GM19463 (cell line): ENCODE results near the gene CD34.
"Not testable (repeated sequence)": the region's sequence is repeated elsewhere in the genome, so short reads cannot be mapped to it uniquely, and the experiment has no call there.

Source experiments
- ATAC-seq: cut with Tn5 transposase; IDR thresholded peaks from one replicate; pipeline ENCODE4 v1.9.1; 2021; ENCODE audit warnings: mild to moderate bottlenecking, moderate library complexity; ENCODE audit not compliant: unreplicated experiment

Gene CD34, protein sequence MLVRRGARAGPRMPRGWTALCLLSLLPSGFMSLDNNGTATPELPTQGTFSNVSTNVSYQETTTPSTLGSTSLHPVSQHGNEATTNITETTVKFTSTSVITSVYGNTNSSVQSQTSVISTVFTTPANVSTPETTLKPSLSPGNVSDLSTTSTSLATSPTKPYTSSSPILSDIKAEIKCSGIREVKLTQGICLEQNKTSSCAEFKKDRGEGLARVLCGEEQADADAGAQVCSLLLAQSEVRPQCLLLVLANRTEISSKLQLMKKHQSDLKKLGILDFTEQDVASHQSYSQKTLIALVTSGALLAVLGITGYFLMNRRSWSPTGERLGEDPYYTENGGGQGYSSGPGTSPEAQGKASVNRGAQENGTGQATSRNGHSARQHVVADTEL

GRCh38 chr1:207910591-207911354 is at the start of gene CD34:
TSS of gene CD34 (minus strand) at chr1:207911125. CDS start at chr1:207911080, 45 bp downstream.
- ATAC-seq: no peak

GRCh38 chr1:207960346-207960745 is 49.4 kb upstream of the CD34 start:
- no peak for ATAC-seq

GRCh38 chr1:207959910-207960309 is 49.0 kb upstream of the CD34 start:
- no peak for ATAC-seq

DNA sequence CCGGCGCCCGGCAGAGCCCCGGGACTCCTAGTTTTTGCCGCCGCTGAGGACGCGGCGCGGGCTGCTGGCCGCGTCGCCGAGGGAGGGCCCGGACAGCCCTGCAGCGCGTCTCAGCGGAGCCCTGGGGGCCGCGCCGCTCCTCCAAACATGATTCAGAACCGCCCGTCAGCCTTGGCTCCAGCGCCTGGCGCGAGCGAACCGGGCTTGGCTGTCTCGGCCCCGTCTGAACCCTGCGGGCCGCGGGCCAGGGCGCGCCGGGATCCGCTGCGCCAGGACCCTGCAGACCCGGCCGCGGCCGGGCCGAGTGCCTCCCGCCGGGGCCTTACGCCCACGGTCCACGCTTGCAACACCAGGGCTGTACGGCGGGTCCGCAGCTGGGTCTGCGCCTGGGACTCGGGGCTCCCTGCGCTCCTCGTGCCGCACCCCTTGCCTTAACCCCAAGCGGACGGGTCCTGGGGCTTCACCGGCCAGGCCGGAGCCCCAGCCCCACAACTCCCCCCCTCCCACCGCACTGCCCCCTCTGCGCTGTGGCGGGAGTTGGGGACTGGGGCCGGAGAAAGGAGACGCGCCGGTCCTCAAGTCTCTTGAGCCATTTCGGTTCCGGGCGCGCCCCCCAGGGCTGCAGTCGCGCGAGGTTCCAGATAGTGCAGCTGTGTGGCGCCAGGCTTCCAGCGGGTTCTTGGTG is 48.4 kb upstream of the CD34 start:
- ATAC-seq: no peak

DNA sequence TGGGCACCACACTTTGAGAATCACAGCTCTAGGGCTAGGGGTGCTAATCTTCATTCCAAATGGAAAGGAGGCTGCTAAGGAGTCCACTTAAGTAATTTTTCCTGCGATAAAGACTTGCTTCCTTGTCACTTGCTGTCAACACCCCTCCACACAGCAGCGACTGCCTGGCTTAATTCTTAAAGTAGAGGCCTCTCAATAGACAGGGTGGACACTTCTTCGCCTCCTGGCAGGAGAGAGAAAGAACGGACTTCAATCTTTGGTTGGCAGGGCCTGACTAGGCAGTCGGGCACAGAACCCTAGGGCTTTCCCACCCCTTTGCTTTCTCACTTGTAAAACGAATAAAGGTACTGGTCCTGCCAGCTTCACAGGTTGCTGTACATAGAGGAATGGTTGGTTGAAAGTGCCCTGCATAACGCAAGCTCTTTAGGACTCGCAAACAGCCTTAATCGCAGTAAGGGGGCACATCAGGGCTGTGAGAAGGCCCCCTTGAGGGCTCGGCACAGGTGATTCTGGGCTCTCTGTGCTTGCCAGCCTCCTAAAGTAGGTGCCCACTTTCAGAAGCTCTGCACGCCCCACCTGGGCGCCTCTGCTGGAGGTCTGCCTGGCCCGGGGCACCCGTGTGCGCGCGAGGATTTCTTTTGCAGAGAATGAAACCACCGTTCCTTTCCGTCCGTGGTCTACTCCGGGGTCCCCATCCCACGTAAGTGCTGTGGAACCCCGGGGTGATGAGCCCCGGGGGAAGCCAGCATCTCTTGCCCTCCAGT is 47.6 kb upstream of the CD34 start:
- no peak for ATAC-seq

DNA sequence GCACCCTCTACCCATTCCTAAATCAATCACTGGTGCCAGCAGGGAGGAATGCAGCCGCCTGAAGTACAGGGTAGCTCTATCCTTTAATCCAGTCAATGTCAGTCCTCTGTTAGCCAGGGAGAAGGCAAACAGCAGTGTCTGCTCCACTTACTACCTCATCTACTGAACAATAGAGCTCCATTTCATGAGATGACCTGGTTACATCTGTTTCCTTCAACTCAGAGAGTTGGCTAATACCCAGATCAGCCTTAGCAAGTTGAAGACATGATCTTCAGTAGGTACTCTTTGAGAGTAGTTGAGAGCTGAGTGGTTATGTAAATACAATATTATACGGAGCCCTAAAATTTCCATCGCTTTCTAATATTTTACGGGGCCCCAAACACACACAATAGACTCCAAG is 46.1 kb upstream of the CD34 start:
- ATAC-seq: no peak

GRCh38 chr1:207954104-207954503 is 43.2 kb upstream of the CD34 start:
- no peak for ATAC-seq

DNA sequence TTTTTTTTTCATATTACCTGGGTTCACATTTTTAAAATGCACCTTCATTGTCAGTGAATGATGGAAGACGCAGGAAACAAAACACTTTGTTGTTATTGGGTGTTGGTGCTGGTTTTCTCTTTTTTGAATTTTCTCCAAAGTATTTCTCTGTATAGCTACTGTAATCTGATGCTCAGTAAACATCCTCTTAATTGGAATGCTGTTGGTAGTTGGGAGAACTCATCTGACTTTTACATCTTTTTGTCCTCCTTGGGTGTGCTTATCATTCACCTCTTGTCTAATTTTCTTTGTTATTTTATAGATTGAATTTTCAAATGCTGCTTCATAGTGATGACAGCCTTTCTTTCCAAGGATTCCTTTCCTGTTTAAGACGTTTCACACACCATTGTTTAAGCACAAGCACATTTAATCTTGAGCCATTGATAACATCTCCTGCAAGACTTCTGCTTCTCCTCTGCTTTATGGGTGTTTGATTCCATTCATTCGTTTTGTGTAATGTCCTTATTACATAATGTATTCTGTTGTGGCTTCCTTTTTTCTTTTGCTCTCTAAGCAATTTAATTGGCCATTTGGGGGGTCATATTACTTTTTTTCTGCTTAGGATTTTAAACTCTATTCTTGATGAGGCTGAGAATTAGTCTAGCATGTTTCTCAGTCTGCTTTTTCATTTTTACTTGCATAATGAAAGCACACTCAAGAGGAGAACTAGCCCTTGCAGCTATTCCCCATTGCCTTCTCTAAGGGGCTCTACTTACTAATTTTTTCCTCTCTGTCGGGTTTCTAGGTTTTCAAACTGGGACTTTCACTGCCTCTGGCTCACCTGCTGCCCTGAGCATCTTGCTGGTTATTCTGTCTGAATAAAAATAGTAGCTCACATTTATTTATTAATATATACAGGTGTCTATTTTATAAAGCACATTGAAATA is 42.0 kb upstream of the CD34 start:
- ATAC-seq: no peak

- ATAC-seq: no peak
Observed at GRCh38 chr1:207951652-207952051, 40.7 kb upstream of the CD34 start.

DNA sequence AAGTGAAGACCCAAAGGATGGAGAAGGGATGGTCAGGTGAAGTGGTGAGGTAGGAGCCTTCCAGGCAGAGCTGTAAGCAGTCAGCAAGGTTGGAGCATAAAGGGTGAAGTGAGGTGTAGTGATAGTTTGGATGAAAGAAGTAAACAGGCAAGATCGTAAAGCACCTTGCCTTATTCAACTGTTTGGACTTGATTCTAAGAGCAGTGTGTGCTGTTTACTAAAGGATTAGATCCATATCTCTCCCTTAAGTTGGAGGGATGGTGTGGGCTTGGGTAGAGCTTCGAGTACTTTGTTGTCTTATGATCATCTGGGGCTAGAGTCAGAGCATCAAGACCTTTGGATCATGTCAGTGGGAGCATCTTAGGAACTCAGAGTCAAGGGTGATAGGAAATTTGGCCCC is 39.8 kb upstream of the CD34 start:
- no peak for ATAC-seq

DNA sequence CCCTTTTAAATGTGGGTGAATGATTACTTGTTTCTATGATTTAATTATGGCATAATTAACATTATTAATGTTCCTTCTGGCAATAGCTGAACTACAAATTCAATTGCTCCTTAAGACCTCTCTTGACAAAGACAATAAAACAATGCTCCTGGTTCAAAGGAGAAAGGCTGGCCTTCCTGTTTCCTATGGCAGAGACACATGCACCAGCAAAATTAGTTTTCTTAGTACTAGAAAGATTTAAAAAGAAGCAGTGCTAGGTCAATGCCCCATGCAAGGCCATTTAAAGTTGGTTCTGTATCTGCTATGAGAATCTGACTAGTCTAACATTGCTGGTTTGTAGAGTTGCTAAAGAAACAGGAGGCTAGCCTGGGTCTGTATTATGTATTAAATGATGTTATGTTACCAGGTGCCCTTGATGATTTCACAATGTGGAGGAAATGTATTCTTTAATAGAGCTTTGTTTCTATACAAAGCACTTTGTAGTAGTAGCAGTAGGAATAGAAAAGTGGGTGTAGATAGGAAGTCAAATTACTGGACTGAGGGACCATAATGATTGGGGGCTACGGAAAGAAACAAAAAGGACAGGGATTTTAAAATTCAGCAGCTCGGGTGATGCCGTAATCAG is 38.8 kb upstream of the CD34 start:
- no peak for ATAC-seq

GRCh38 chr1:207948536-207949250 is 37.8 kb upstream of the CD34 start:
- ATAC-seq: no peak

DNA sequence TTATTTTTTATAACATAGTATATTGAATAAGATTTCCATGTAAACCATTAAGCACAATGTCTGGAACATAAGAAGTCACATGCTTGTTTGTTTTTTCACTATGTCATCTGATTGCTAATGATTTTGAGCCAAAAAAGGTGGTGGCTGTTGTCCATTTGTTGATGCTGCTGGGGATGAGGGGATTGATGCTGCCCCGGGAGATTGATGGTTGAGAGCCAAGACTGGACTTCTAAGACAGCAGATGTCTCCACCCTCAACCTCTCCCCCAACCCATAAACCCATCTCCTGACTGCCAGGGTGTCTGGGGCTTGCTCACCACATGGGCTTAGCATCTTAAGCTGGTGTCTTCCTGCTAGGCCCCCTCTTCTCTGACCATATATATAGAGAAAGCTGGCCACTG is 35.8 kb upstream of the CD34 start:
- ATAC-seq: no peak

DNA sequence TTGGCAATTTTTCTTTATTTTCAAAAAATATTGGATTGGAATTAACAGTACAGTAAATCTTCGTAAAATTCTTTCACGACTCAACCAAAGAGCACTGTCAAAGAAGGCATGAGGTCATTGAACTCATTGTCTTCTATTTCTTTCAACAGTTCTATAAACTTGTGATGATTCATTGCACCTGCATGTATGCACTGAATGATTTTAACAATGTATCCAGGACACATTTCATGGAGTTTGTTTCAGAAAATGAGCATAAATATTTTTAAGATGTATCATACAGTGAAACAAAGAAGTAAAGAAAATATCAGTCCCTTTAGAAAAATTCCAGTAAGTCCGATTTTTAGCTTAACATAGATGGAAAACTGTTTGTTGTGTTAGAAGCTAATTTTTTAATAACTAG is 33.6 kb upstream of the CD34 start:
- no peak for ATAC-seq

- not testable (repeated sequence) for ATAC-seq
Observed at GRCh38 chr1:207942337-207942741, 31.4 kb upstream of the CD34 start.

DNA sequence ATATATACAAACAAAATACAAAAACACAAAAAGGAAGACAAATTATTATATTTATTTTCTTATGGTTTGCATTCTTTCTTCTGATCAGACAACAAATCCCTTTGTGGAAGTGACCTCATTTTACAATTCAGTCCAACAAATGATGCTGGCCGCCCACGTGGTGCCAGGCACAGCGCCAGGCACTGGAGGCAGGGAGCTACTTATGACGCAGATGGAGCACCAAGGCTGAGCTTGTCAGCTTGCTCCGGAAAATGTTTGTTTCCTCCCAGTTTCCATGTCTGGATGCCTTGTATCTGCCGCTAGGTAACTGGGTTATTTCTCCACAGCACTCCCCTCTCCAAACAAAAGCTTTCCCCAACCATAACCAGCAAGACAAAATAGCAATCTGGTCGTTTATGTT is 30.7 kb upstream of the CD34 start:
- no peak for ATAC-seq

GRCh38 chr1:207938016-207938415 is 27.1 kb upstream of the CD34 start:
- no peak for ATAC-seq

GRCh38 chr1:207937204-207937603 is 26.3 kb upstream of the CD34 start:
- ATAC-seq: no peak

GRCh38 chr1:207935166-207935583 is 24.2 kb upstream of the CD34 start:
- peak; percentile 99 for ATAC-seq
